Immature natural killer cell (primary cell): ENCODE data around the gene ELOVL2. TPM values are rescaled to one million over a fixed set of nuclear protein-coding genes. Genes with fewer than 3 reads are reported as not detected.

ENCODE experiments used
- DNase-seq, 3 donors: peaks; one replicate each; pipeline ENCODE4 v3.0.0; 2022; ENCODE audit warnings: mixed read lengths in 1 of 3
- H3K27ac Mint-ChIP-seq, 6 donors: one replicate each; pipeline ENCODE4 v1.8.0; 2020; ENCODE audit warnings: mixed read lengths in 6 of 6, mild to moderate bottlenecking in 5 of 6, inconsistent platforms in 4 of 6, moderate library complexity in 3 of 6
- H3K27me3 Mint-ChIP-seq, 3 donors: one replicate each; pipeline ENCODE4 v1.8.0; 2020 to 2021; ENCODE audit warnings: low read depth in 3 of 3, mild to moderate bottlenecking in 3 of 3, mixed read lengths in 3 of 3, moderate library complexity in 3 of 3, inconsistent platforms in 1 of 3
- H3K36me3 Mint-ChIP-seq, 3 donors: one replicate each; pipeline ENCODE4 v1.8.0; 2020; ENCODE audit warnings: mixed read lengths in 3 of 3, inconsistent platforms in 2 of 3, mild to moderate bottlenecking in 2 of 3
- H3K4me1 Mint-ChIP-seq, 2 donors: one replicate each; pipeline ENCODE4 v1.8.0; 2020; ENCODE audit warnings: inconsistent platforms in 2 of 2, mild to moderate bottlenecking in 2 of 2, mixed read lengths in 2 of 2, moderate library complexity in 1 of 2
- H3K4me3 Mint-ChIP-seq, 5 donors: one replicate each; pipeline ENCODE4 v1.8.0; 2020; ENCODE audit warnings: mild to moderate bottlenecking in 5 of 5, mixed read lengths in 5 of 5, inconsistent platforms in 3 of 5, moderate library complexity in 3 of 5
- H3K9me3 Mint-ChIP-seq, 6 donors: one replicate each; pipeline ENCODE4 v1.8.0; 2020; ENCODE audit warnings: mild to moderate bottlenecking in 6 of 6, mixed read lengths in 6 of 6, inconsistent platforms in 4 of 6, moderate library complexity in 3 of 6
- polyA plus RNA-seq, 3 donors: library from polyadenylated mRNA; unstranded; fragments of 300-500 nt; fragmentation: Illumina TruSeq; gene quantifications; one replicate each; pipeline ENCODE4 v1.2.3, GENCODE V29; 2021

The ELOVL2 gene
- polyA plus RNA-seq, 3 donors from 2014 or later, result not detected

GRCh38 chr6:11043378-11043960, 636 bp downstream of the ELOVL2 start:
- Mint-ChIP-seq H3K9me3 (peaks cover 0 to 8% (median 0%) of the 10 kb centered on the region in 6 donors), H3K4me1 (peaks cover 12 to 17% of the 10 kb centered on the region in 2 donors), H3K27ac (no peak overlapping the region), H3K27me3 (peaks cover 21 to 36% (median 26%) of the 10 kb centered on the region in 3 donors), H3K36me3 (no peaks in the 10 kb centered on the region), H3K4me3 (peak overlapping the region; percentile 57 to 85 (median 74))
- peak in 1 of 3 donors; percentile 2 for DNase-seq

GRCh38 chr6:11042750-11043377, 1.2 kb downstream of the ELOVL2 start:
- peaks cover 0 to 8% (median 0%) of the 10 kb centered on the region in 6 donors for H3K9me3 Mint-ChIP-seq
- no peak for DNase-seq
- H3K27ac Mint-ChIP-seq, result no peak overlapping the region
- peaks cover 17 to 36% (median 24%) of the 10 kb centered on the region in 3 donors for H3K27me3 Mint-ChIP-seq
- H3K4me1 Mint-ChIP-seq, result peaks cover 12 to 17% of the 10 kb centered on the region in 2 donors
- H3K36me3 Mint-ChIP-seq, result no peaks in the 10 kb centered on the region
- H3K4me3 Mint-ChIP-seq, result peak overlapping the region; percentile 57 to 85 (median 74)

- peak overlapping the region in 2 of 5 donors; percentile 3 to 74 for H3K4me3 Mint-ChIP-seq
Observed at GRCh38 chr6:11042025-11042749, 1.9 kb downstream of the ELOVL2 start.

GRCh38 chr6:11040134-11040533, 4.0 kb downstream of the ELOVL2 start:
- Mint-ChIP-seq H3K9me3 (peaks cover 0 to 8% (median 0%) of the 10 kb centered on the region in 6 donors), H3K27me3 (peaks cover 10 to 44% (median 24%) of the 10 kb centered on the region in 3 donors), H3K36me3 (no peaks in the 10 kb centered on the region), H3K4me1 (peaks cover 12 to 17% of the 10 kb centered on the region in 2 donors), H3K27ac (no peak overlapping the region), H3K4me3 (no peak overlapping the region)
- DNase-seq, result no peak

More at GRCh38 chr6:11042025-11042749, 1.9 kb downstream of the ELOVL2 start:
- Mint-ChIP-seq H3K27ac (no peak overlapping the region), H3K4me1 (peaks cover 12 to 17% of the 10 kb centered on the region in 2 donors), H3K36me3 (no peaks in the 10 kb centered on the region), H3K27me3 (peaks cover 16 to 36% (median 22%) of the 10 kb centered on the region in 3 donors), H3K9me3 (peaks cover 0 to 8% (median 0%) of the 10 kb centered on the region in 6 donors)
- DNase-seq, result no peak

- Mint-ChIP-seq H3K36me3 (no peaks in the 10 kb centered on the region), H3K9me3 (peaks cover 0 to 8% (median 0%) of the 10 kb centered on the region in 6 donors), H3K27ac (no peak overlapping the region), H3K4me1 (peaks cover 8 to 10% of the 10 kb centered on the region in 2 donors), H3K27me3 (peaks cover 8 to 40% (median 18%) of the 10 kb centered on the region in 3 donors), H3K4me3 (no peak overlapping the region)
- DNase-seq, result no peak
Observed at GRCh38 chr6:11039040-11039439, 5.1 kb downstream of the ELOVL2 start.

- no peaks in the 10 kb centered on the region for H3K9me3 Mint-ChIP-seq
- peaks cover 4 to 31% (median 7%) of the 10 kb centered on the region in 3 donors for H3K27me3 Mint-ChIP-seq
- no peak for DNase-seq
- no peaks in the 10 kb centered on the region for H3K36me3 Mint-ChIP-seq
- no peaks in the 10 kb centered on the region for H3K4me1 Mint-ChIP-seq
- H3K27ac Mint-ChIP-seq, result no peak overlapping the region
- H3K4me3 Mint-ChIP-seq, result no peak overlapping the region
Observed at GRCh38 chr6:11036977-11037430, 7.1 kb downstream of the ELOVL2 start.

GRCh38 chr6:11036351-11036740, 7.8 kb downstream of the ELOVL2 start:
- H3K4me1 Mint-ChIP-seq, result no peaks in the 10 kb centered on the region
- H3K27ac Mint-ChIP-seq, result no peak overlapping the region
- peaks cover 4 to 32% (median 6%) of the 10 kb centered on the region in 3 donors for H3K27me3 Mint-ChIP-seq
- H3K36me3 Mint-ChIP-seq, result no peaks in the 10 kb centered on the region
- DNase-seq, result no peak
- no peak overlapping the region for H3K4me3 Mint-ChIP-seq
- no peaks in the 10 kb centered on the region for H3K9me3 Mint-ChIP-seq

GRCh38 chr6:11035616-11036350, 8.3 kb downstream of the ELOVL2 start:
- H3K27me3 Mint-ChIP-seq, result peaks cover 4 to 26% (median 6%) of the 10 kb centered on the region in 3 donors
- no peak for DNase-seq
- H3K36me3 Mint-ChIP-seq, result no peaks in the 10 kb centered on the region
- H3K4me3 Mint-ChIP-seq, result no peak overlapping the region
- no peaks in the 10 kb centered on the region for H3K9me3 Mint-ChIP-seq
- no peaks in the 10 kb centered on the region for H3K4me1 Mint-ChIP-seq
- no peak overlapping the region for H3K27ac Mint-ChIP-seq

GRCh38 chr6:11033825-11034224, 10.3 kb downstream of the ELOVL2 start:
- Mint-ChIP-seq H3K4me3 (no peak overlapping the region), H3K36me3 (no peaks in the 10 kb centered on the region), H3K9me3 (no peaks in the 10 kb centered on the region), H3K4me1 (no peaks in the 10 kb centered on the region), H3K27me3 (peaks cover 4 to 24% (median 9%) of the 10 kb centered on the region in 3 donors), H3K27ac (no peak overlapping the region)
- no peak for DNase-seq

GRCh38 chr6:11030904-11031303, 13.2 kb downstream of the ELOVL2 start:
- no peak overlapping the region for H3K4me3 Mint-ChIP-seq
- H3K27me3 Mint-ChIP-seq, result peaks cover 7 to 19% (median 8%) of the 10 kb centered on the region in 3 donors
- no peaks in the 10 kb centered on the region for H3K36me3 Mint-ChIP-seq
- no peaks in the 10 kb centered on the region for H3K9me3 Mint-ChIP-seq
- H3K27ac Mint-ChIP-seq, result no peak overlapping the region
- no peak for DNase-seq
- H3K4me1 Mint-ChIP-seq, result no peaks in the 10 kb centered on the region

- no peak overlapping the region for H3K4me3 Mint-ChIP-seq
- H3K9me3 Mint-ChIP-seq, result no peaks in the 10 kb centered on the region
- DNase-seq, result no peak
- no peak overlapping the region for H3K27ac Mint-ChIP-seq
- H3K27me3 Mint-ChIP-seq, result peaks cover 7 to 14% (median 8%) of the 10 kb centered on the region in 3 donors
- no peaks in the 10 kb centered on the region for H3K36me3 Mint-ChIP-seq
- no peaks in the 10 kb centered on the region for H3K4me1 Mint-ChIP-seq
Observed at GRCh38 chr6:11028959-11029358, 15.1 kb downstream of the ELOVL2 start.

GRCh38 chr6:11027565-11028110, 16.5 kb downstream of the ELOVL2 start:
- Mint-ChIP-seq H3K27ac (no peak overlapping the region), H3K4me1 (no peaks in the 10 kb centered on the region), H3K36me3 (no peaks in the 10 kb centered on the region), H3K9me3 (no peaks in the 10 kb centered on the region), H3K4me3 (no peak overlapping the region), H3K27me3 (peaks cover 2 to 14% (median 8%) of the 10 kb centered on the region in 3 donors)
- DNase-seq, result no peak

GRCh38 chr6:11025921-11026635, 18.0 kb downstream of the ELOVL2 start:
- H3K27me3 Mint-ChIP-seq, result peaks cover 2 to 11% (median 8%) of the 10 kb centered on the region in 3 donors
- H3K27ac Mint-ChIP-seq, result no peak overlapping the region
- H3K9me3 Mint-ChIP-seq, result no peaks in the 10 kb centered on the region
- no peaks in the 10 kb centered on the region for H3K4me1 Mint-ChIP-seq
- H3K4me3 Mint-ChIP-seq, result no peak overlapping the region
- no peak for DNase-seq
- no peaks in the 10 kb centered on the region for H3K36me3 Mint-ChIP-seq
